Neuron (in vitro differentiated cells): Measurements from ENCODE around the gene ATP11A.

Experiments
- H2AFZ ChIP-seq: one replicate; pipeline ENCODE4 v1.6.1; 2013; ENCODE audit warnings: low read depth, mild to moderate bottlenecking, inconsistent platforms, low read length, moderate library complexity
- H3K27me3 ChIP-seq: one replicate; pipeline ENCODE4 v1.6.1; 2013; ENCODE audit warnings: low read length; ENCODE audit not compliant: insufficient read depth
- H3K36me3 ChIP-seq: one replicate; pipeline ENCODE4 v1.6.1; 2013; ENCODE audit warnings: low read length; ENCODE audit not compliant: insufficient read depth
- H3K4me1 ChIP-seq: one replicate; pipeline ENCODE4 v1.6.1; 2013; ENCODE audit warnings: low read length; ENCODE audit not compliant: insufficient read depth
- H3K4me3 ChIP-seq: 2 replicates; pipeline ENCODE4 v1.5.1; 2013; ENCODE audit warnings: mild to moderate bottlenecking, low read length, moderate library complexity
- H3K9me3 ChIP-seq: one replicate; pipeline ENCODE4 v1.6.1; 2013; ENCODE audit warnings: low read length

The ATP11A gene

GRCh38 chr13:112804374-112804773 is 114.5 kb downstream of the ATP11A start:
- peaks cover 2% of the 10 kb centered on the region for H3K4me1 ChIP-seq
- no peaks in the 10 kb centered on the region for H3K27me3 ChIP-seq
- H3K36me3 ChIP-seq = no peaks in the 10 kb centered on the region
- H2AFZ ChIP-seq = no peak overlapping the region
- H3K9me3 ChIP-seq = no peaks in the 10 kb centered on the region
- no peak overlapping the region for H3K4me3 ChIP-seq

- no peaks in the 10 kb centered on the region for H3K9me3 ChIP-seq
- no peak overlapping the region for H2AFZ ChIP-seq
- no peaks in the 10 kb centered on the region for H3K27me3 ChIP-seq
- H3K36me3 ChIP-seq = no peaks in the 10 kb centered on the region
- H3K4me1 ChIP-seq = no peaks in the 10 kb centered on the region
- H3K4me3 ChIP-seq = no peak overlapping the region
Observed at GRCh38 chr13:112806739-112807652, 117.2 kb downstream of the ATP11A start.

GRCh38 chr13:112807653-112808376 is 118.0 kb downstream of the ATP11A start:
- H3K27me3 ChIP-seq = no peaks in the 10 kb centered on the region
- no peak overlapping the region for H2AFZ ChIP-seq
- no peaks in the 10 kb centered on the region for H3K9me3 ChIP-seq
- H3K4me3 ChIP-seq = no peak overlapping the region
- no peaks in the 10 kb centered on the region for H3K4me1 ChIP-seq
- H3K36me3 ChIP-seq = no peaks in the 10 kb centered on the region

DNA sequence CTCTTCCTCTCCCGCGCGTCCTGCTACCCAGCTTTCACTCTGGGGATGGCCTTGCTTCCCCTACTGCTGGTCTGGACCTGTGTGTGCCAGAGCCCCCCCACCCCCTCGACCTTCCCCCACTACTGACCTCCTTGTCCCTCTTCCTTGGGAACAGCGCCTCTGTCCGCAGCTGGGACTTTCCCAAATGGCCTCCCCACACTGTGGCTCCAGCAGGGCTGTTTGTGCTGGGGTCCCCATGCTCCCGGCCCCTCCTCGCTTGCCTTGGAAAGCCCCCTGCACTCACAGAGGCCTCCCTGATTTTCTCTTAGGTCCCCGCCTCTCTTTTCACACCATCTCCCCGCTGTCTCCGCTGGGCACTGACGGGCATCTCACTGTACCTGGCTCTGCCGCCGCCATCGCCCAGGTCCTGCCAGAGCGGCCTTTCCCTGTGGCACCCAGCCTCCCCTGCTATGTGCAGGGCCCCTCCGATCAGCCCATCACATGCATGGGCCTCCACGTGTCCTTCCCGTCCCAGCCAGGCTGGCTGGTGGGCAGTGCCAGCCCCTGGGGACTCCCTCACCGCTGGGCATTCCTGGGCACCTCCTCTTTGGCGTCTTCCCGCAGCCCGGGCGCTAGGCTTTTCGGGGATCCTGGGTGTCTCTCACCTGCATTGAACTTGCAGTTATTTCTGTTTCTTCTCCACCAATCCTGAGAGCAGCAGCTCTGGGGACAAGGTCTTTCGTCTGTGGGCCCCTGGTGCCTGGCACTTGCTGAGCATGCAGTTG is 118.7 kb downstream of the ATP11A start:
- H3K9me3 ChIP-seq = peaks cover 2% of the 10 kb centered on the region
- no peak overlapping the region for H3K4me3 ChIP-seq
- H3K36me3 ChIP-seq = no peaks in the 10 kb centered on the region
- no peaks in the 10 kb centered on the region for H3K27me3 ChIP-seq
- H3K4me1 ChIP-seq = no peaks in the 10 kb centered on the region
- no peak overlapping the region for H2AFZ ChIP-seq

GRCh38 chr13:112809332-112810315 is 119.8 kb downstream of the ATP11A start:
- Histone ChIP-seq H3K27me3 (no peaks in the 10 kb centered on the region), H3K4me1 (no peaks in the 10 kb centered on the region), H2AFZ (no peak overlapping the region), H3K4me3 (no peak overlapping the region), H3K9me3 (peaks cover 3% of the 10 kb centered on the region), H3K36me3 (no peaks in the 10 kb centered on the region)

DNA sequence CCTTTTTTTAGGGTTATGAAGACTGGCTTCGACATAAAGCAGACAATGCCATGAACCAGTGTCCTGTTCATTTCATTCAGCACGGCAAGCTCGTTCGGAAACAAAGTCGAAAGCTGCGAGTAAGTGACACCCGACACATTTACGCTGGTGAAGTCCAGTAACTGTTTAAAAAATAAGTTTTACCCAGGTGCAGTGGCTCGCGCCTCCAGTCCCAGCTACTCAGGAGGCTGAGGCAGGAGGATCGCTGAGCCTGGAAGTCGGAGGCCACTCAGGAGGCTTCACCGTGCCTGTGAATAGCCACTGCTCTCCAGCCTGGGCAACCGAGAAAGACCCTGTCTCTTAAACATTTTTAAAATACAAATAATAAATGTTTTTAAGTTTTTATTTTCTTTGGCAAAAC is 120.8 kb downstream of the ATP11A start:
- Histone ChIP-seq H3K4me3 (no peak overlapping the region), H3K4me1 (no peaks in the 10 kb centered on the region), H3K36me3 (peaks cover 4% of the 10 kb centered on the region), H2AFZ (no peak overlapping the region), H3K9me3 (peaks cover 3% of the 10 kb centered on the region), H3K27me3 (no peaks in the 10 kb centered on the region)

- Histone ChIP-seq H3K4me3 (no peak overlapping the region), H3K27me3 (no peaks in the 10 kb centered on the region), H3K36me3 (peaks cover 4% of the 10 kb centered on the region), H2AFZ (no peak overlapping the region), H3K9me3 (peaks cover 6% of the 10 kb centered on the region), H3K4me1 (no peaks in the 10 kb centered on the region)
Observed at GRCh38 chr13:112812306-112813055, 122.6 kb downstream of the ATP11A start.

DNA sequence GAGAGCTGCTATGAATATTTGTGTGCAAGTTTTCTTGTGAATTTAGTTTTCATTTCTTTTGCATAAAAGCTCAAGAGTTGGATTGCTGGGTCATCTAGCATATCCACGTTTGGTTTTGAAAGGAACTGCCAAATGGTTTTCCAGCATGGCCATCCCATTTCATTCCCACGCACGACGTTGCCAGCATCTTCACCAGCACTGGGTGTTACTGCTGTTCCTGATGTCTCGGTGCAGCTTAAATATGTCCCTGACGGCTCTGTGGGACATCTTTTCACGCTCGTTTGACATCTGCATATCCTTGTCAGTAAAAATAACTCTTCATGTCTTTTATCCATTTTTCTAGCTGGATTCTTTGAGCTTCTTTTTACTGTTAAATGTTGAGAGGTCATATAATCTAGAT is 123.7 kb downstream of the ATP11A start:
- Histone ChIP-seq H3K27me3 (no peaks in the 10 kb centered on the region), H3K9me3 (peaks cover 14% of the 10 kb centered on the region), H3K4me3 (no peak overlapping the region), H2AFZ (no peak overlapping the region), H3K4me1 (no peaks in the 10 kb centered on the region), H3K36me3 (peaks cover 4% of the 10 kb centered on the region)

DNA sequence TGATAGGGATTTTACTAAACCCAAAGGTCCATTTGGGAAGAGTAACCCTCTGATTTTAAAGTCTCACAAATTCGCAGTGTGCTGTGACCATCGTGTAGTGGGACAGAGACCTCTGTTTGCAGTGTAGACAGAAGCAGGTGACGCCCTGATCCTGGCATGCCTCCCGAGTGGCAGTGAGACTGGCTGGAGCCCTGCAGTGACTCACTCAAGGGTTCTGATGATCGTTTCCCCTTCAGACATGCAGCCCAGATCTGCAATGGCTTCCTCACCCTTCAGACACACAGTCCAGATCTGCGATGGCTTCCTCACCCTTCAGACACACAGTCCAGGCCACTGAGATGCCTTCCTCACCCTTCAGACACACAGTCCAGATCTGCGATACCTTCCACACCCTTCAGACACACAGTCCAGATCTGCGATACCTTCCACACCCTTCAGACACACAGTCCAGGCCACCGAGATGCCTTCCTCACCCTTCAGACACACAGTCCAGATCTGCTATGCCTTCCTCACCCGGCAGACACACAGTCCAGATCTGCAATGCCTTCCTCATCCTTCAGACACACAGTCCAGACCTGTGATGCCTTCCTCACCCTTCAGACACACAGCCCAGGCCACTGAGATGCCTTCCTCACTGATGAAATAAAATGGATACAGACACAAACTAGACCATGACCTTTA is 125.2 kb downstream of the ATP11A start:
- Histone ChIP-seq H2AFZ (no peak overlapping the region), H3K9me3 (peaks cover 14% of the 10 kb centered on the region), H3K36me3 (peaks cover 9% of the 10 kb centered on the region), H3K27me3 (no peaks in the 10 kb centered on the region), H3K4me1 (no peaks in the 10 kb centered on the region), H3K4me3 (no peak overlapping the region)

GRCh38 chr13:112815871-112816270 is 126.0 kb downstream of the ATP11A start:
- no peak overlapping the region for H2AFZ ChIP-seq
- H3K4me3 ChIP-seq = no peak overlapping the region
- peaks cover 14% of the 10 kb centered on the region for H3K9me3 ChIP-seq
- H3K27me3 ChIP-seq = no peaks in the 10 kb centered on the region
- H3K36me3 ChIP-seq = peaks cover 15% of the 10 kb centered on the region
- H3K4me1 ChIP-seq = no peaks in the 10 kb centered on the region

DNA sequence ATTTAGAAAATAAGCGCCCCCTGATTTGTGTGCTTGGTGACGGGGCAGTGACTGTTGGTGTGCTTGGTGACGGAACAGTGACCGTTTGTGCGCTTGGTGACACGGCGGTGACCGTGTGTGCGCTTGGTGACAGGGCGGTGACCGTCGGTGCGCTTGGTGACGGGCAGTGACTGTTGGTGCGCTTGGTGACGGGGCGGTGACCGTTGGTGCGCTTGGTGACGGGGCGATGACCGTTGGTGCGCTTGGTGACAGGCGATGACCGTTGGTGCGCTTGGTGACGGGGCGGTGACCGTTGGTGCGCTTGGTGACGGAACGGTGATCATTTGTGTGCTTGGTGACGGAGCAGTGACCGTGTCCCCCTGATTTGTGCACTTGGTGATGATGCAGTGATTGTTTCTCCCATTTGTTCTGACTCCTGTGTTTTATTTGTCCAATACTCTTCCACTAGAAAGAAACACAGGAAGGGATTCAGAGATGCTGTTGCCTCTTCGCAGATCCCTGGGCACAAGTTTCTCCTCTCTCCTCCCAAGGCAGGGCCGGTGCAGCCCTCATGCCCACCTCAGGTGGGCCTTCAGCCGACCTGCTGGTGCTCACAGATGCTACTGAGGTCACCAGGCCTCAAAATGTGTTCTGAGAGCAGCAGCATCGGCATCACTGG is 128.3 kb downstream of the ATP11A start:
- H3K27me3 ChIP-seq = no peaks in the 10 kb centered on the region
- peaks cover 18% of the 10 kb centered on the region for H3K36me3 ChIP-seq
- H3K4me1 ChIP-seq = no peaks in the 10 kb centered on the region
- no peak overlapping the region for H3K4me3 ChIP-seq
- H3K9me3 ChIP-seq = peaks cover 14% of the 10 kb centered on the region
- no peak overlapping the region for H2AFZ ChIP-seq
